Measurements from ENCODE around the gene ASB18. TPM values are rescaled to one million over a fixed set of nuclear protein-coding genes. Genes with fewer than 3 reads are reported as not detected.

ASB18 gene
- polyA plus RNA-seq, 1 experiment: not detected

- ChIA-PET CTCF (interaction anchor here (2.7 to 4.9 kb wide), 2 partner anchors 10 to 14 kb away, joined by 12 to 21 read pairs; no protein-coding TSS in a partner anchor), POLR2A (no interaction called here)
- TF ChIP-seq CTCF (IDR thresholded peaks at IDR 0.05; ENCODE audit: insufficient read depth, low read depth, low read length): no peak
- H3K27me3 ChIP-seq (ENCODE audit: control insufficient read depth, insufficient read depth, low read length): peaks cover 66% of the 10 kb centered on the region
- peak overlapping the region; percentile 33 for H3K4me3 ChIP-seq (ENCODE audit: low read depth, low read length)
- H3K36me3 ChIP-seq (ENCODE audit: control insufficient read depth, insufficient read depth, low read length): no peaks in the 10 kb centered on the region
- no peak for DNase-seq (ENCODE audit: low read depth)
Measured at GRCh38 chr2:236167297-236168109, 96.7 kb downstream of the ASB18 start.

GRCh38 chr2:236166796-236167296 is 97.4 kb downstream of the ASB18 start:
- TF ChIP-seq CTCF (IDR thresholded peaks at IDR 0.05; ENCODE audit: insufficient read depth, low read depth, low read length): no peak
- POLR2A ChIA-PET: no interaction called here
- Histone ChIP-seq H3K27me3 (ENCODE audit: control insufficient read depth, insufficient read depth, low read length) (peaks cover 61% of the 10 kb centered on the region), H3K36me3 (ENCODE audit: control insufficient read depth, insufficient read depth, low read length) (no peaks in the 10 kb centered on the region), H3K4me3 (ENCODE audit: low read depth, low read length) (peak overlapping the region; percentile 7; the same call in 1 of the 2 replicates)
- no peak for DNase-seq (ENCODE audit: low read depth)
- CTCF ChIA-PET: interaction anchor here (1.4 kb wide), 1 partner anchor 387 kb away, joined by 8 read pairs; no protein-coding TSS in a partner anchor

- ChIA-PET CTCF (interaction anchor here (1.3 to 1.4 kb wide), 4 partner anchors 11 to 387 kb away, joined by 4 to 8 read pairs (median 5); no protein-coding TSS in a partner anchor), POLR2A (no interaction called here)
- DNase-seq (ENCODE audit: low read depth): no peak
- no peak for TF ChIP-seq CTCF (IDR thresholded peaks at IDR 0.05; ENCODE audit: insufficient read depth, low read depth, low read length)
- peaks cover 54% of the 10 kb centered on the region for H3K27me3 ChIP-seq (ENCODE audit: control insufficient read depth, insufficient read depth, low read length)
- no peaks in the 10 kb centered on the region for H3K36me3 ChIP-seq (ENCODE audit: control insufficient read depth, insufficient read depth, low read length)
- H3K4me3 ChIP-seq (ENCODE audit: low read depth, low read length): no peak overlapping the region
Measured at GRCh38 chr2:236165842-236166795, 98.1 kb downstream of the ASB18 start.

GRCh38 chr2:236164925-236165841 is 99.0 kb downstream of the ASB18 start:
- peaks cover 51% of the 10 kb centered on the region for H3K27me3 ChIP-seq (ENCODE audit: control insufficient read depth, insufficient read depth, low read length)
- H3K4me3 ChIP-seq (ENCODE audit: low read depth, low read length): no peak overlapping the region
- no peak for TF ChIP-seq CTCF (IDR thresholded peaks at IDR 0.05; ENCODE audit: insufficient read depth, low read depth, low read length)
- DNase-seq (ENCODE audit: low read depth): no peak
- H3K36me3 ChIP-seq (ENCODE audit: control insufficient read depth, insufficient read depth, low read length): no peaks in the 10 kb centered on the region
- POLR2A ChIA-PET: no interaction called here
- CTCF ChIA-PET: interaction anchor here (1.3 to 1.4 kb wide), 4 partner anchors 12 to 386 kb away, joined by 4 to 8 read pairs (median 5); no protein-coding TSS in a partner anchor

Data from BJ (cell line).